IMR-90 (cell line): ENCODE results near the gene LDLRAD1. TPM values are rescaled to one million over a fixed set of nuclear protein-coding genes. Genes with fewer than 3 reads are reported as not detected.

Experiments
- ATAC-seq: fragments of 200-7000 bp; cut with Tn5 transposase; 2 replicates; pipeline ENCODE4 v1.9.1; 2020; ENCODE audit warnings: low read depth, mild to moderate bottlenecking, moderate library complexity
- BruUV-seq: library from RNA; stranded (reverse); fragments of 400-500 nt; replicated peaks from 2 replicates; lab custom pipeline; 2021; lab: Mats Ljungman, UMichigan
- CTCF ChIA-PET: fragments of 300-600 bp; formaldehyde crosslinking; extraction: SDS; loops from one replicate; lab custom pipeline; 2021; ENCODE audit warnings: antibody characterized with exemption; lab: Yijun Ruan, JAX
- POLR2A ChIA-PET: fragments of 300-600 bp; sonication (Branson Sonifier 250); formaldehyde crosslinking; loops from one replicate; lab custom pipeline; 2022; ENCODE audit warnings: antibody characterized with exemption; ENCODE audit not compliant: unreplicated experiment; lab: Charles Lee
- DNase-seq: peaks from one replicate; pipeline ENCODE4 v3.0.0; 2013
- H2AFZ ChIP-seq: replicated peaks from 2 replicates; pipeline ENCODE3; 2013; ENCODE audit warnings: low read length, mild to moderate bottlenecking; ENCODE audit not compliant: poor library complexity
- H2AK5ac ChIP-seq: 2 replicates; pipeline ENCODE4 v1.6.1; 2013; ENCODE audit warnings: low read depth, low read length, inconsistent platforms
- H2AK9ac ChIP-seq: replicated peaks from 2 replicates; pipeline ENCODE3; 2013; ENCODE audit warnings: mild to moderate bottlenecking, low read depth, low read length, moderate library complexity; ENCODE audit not compliant: poor library complexity
- H2BK120ac ChIP-seq: 2 replicates; pipeline ENCODE4 v1.6.1; 2013; ENCODE audit warnings: low read depth, low read length, inconsistent platforms
- H2BK15ac ChIP-seq: 3 replicates; pipeline ENCODE4 v1.6.1; 2013; ENCODE audit warnings: low read depth, low read length, inconsistent platforms
- H2BK20ac ChIP-seq: 2 replicates; pipeline ENCODE4 v1.6.1; 2013; ENCODE audit warnings: low read depth, mild to moderate bottlenecking, inconsistent platforms, low read length, moderate library complexity
- H2BK5ac ChIP-seq: 2 replicates; pipeline ENCODE4 v1.6.1; 2013; ENCODE audit warnings: mild to moderate bottlenecking, low read depth, low read length, inconsistent platforms; ENCODE audit not compliant: poor library complexity, severe bottlenecking
- H3K14ac ChIP-seq: replicated peaks from 2 replicates; pipeline ENCODE4 v1.6.1; 2013; ENCODE audit warnings: low read depth, low read length, inconsistent platforms
- H3K18ac ChIP-seq: 2 replicates; pipeline ENCODE4 v1.6.1; 2013; ENCODE audit warnings: low read depth, low read length, control low read depth
- H3K23ac ChIP-seq: 2 replicates; pipeline ENCODE4 v1.6.1; 2013; ENCODE audit warnings: low read depth, low read length, inconsistent platforms
- H3K27ac ChIP-seq: 2 replicates; pipeline ENCODE4 v1.5.1; 2013; ENCODE audit warnings: mild to moderate bottlenecking, control low read depth, low read length; ENCODE audit not compliant: insufficient read depth
- H3K27me3 ChIP-seq: 2 replicates; pipeline ENCODE4 v1.6.1; 2013; ENCODE audit warnings: low read length; ENCODE audit not compliant: control insufficient read depth, insufficient read depth
- H3K36me3 ChIP-seq: 2 replicates; pipeline ENCODE4 v1.6.1; 2013; ENCODE audit warnings: low read length, mixed read lengths; ENCODE audit not compliant: control insufficient read depth, insufficient read depth
- H3K4ac ChIP-seq: 2 replicates; pipeline ENCODE4 v1.6.1; 2013; ENCODE audit warnings: low read depth, low read length, inconsistent platforms
- H3K4me1 ChIP-seq: 2 replicates; pipeline ENCODE4 v1.6.1; 2013; ENCODE audit warnings: low read length, mixed read lengths; ENCODE audit not compliant: control insufficient read depth, insufficient read depth
- H3K4me2 ChIP-seq: 2 replicates; pipeline ENCODE4 v1.6.1; 2013; ENCODE audit warnings: low read depth, mild to moderate bottlenecking, control low read depth, low read length, moderate library complexity
- H3K4me3 ChIP-seq: 2 replicates; pipeline ENCODE4 v1.5.1; 2013; ENCODE audit warnings: low read depth, mild to moderate bottlenecking, control low read depth, low read length, moderate library complexity; ENCODE audit not compliant: insufficient read depth
- H3K56ac ChIP-seq: 2 replicates; pipeline ENCODE4 v1.6.1; 2013; ENCODE audit warnings: low read length, inconsistent platforms; ENCODE audit not compliant: insufficient read depth; ENCODE audit errors: extremely low read depth
- H3K79me1 ChIP-seq, 2 experiments: 2 replicates each; pipeline ENCODE4 v1.6.1; 2013; ENCODE audit warnings: low read length in 2 of 2, inconsistent platforms in 1 of 2, low read depth in 1 of 2
- H3K9ac ChIP-seq: 2 replicates; pipeline ENCODE4 v1.6.1; 2013; ENCODE audit warnings: low read depth, low read length, control low read depth
- H3K9me1 ChIP-seq: 2 replicates; pipeline ENCODE4 v1.6.1; 2013; ENCODE audit warnings: low read length, inconsistent platforms; ENCODE audit not compliant: insufficient read depth
- H3K9me3 ChIP-seq: 2 replicates; pipeline ENCODE4 v1.6.1; 2013; ENCODE audit warnings: low read length; ENCODE audit not compliant: control insufficient read depth, insufficient read depth
- H4K20me1 ChIP-seq: 2 replicates; pipeline ENCODE4 v1.6.1; 2013; ENCODE audit warnings: low read length, inconsistent platforms; ENCODE audit not compliant: insufficient read depth
- H4K5ac ChIP-seq: 2 replicates; pipeline ENCODE4 v1.6.1; 2013; ENCODE audit warnings: mild to moderate bottlenecking, low read depth, low read length, control low read depth
- H4K8ac ChIP-seq, 2 experiments: 2 replicates each; pipeline ENCODE4 v1.6.1; 2013; ENCODE audit warnings: low read depth in 2 of 2, low read length in 2 of 2, control low read depth in 1 of 2, inconsistent platforms in 1 of 2
- H4K91ac ChIP-seq: 2 replicates; pipeline ENCODE4 v1.6.1; 2013; ENCODE audit warnings: low read depth, low read length, inconsistent platforms; ENCODE audit not compliant: insufficient read depth
- CHD1 ChIP-seq: IDR thresholded peaks from 2 replicates; pipeline ENCODE4 v1.6.1; 2012; ENCODE audit warnings: low read depth, low read length, improper control_type of control experiment
- FOS ChIP-seq: fragments of 150-350 bp; IDR thresholded peaks from 2 replicates; pipeline ENCODE4 v1.6.1; 2016; ENCODE audit warnings: low read depth, low read length
- NFE2L2 ChIP-seq: fragments of 150-350 bp; IDR thresholded peaks from 2 replicates; pipeline ENCODE4 v1.6.1; 2016; ENCODE audit warnings: low read depth, mild to moderate bottlenecking, low read length
- POLR2A ChIP-seq: IDR thresholded peaks from 2 replicates; pipeline ENCODE4 v1.6.1; 2012; ENCODE audit warnings: mild to moderate bottlenecking, low read depth, low read length
- RAD21 ChIP-seq: IDR thresholded peaks from 2 replicates; pipeline ENCODE4 v1.6.1; 2012; ENCODE audit warnings: low read length, improper control_type of control experiment
- WGBS, 2 experiments: methylation state at CpG; one replicate each; pipeline versions ENCODE4 v1.1.5 to v1.1.7; 2013; ENCODE audit warnings: missing lambda C conversion rate in 2 of 2; ENCODE audit not compliant: insufficient read length in 1 of 2; ENCODE audit errors: extremely low coverage in 2 of 2; 5-methylcytosine and 5-hydroxymethylcytosine counted together
- dilution Hi-C: fragments of 300-500 bp; cut with HindIII; formaldehyde crosslinking; loops from one replicate; pipeline ENCODE4 v1.14.3; 2018; ENCODE audit warnings: low sequenced_read_pairs; ENCODE audit not compliant: unreplicated experiment
- in situ Hi-C: fragments of 300-500 bp; cut with MboI; formaldehyde crosslinking; loops from 3 replicates; pipeline ENCODE4 v1.14.3; 2019; ENCODE audit warnings: low sequenced_read_pairs, inconsistent platforms, mixed read lengths
- intact Hi-C: fragments of 100-400 bp; cut with micrococcal nuclease; formaldehyde crosslinking; loops from 2 replicates; pipeline ENCODE4 v1.10.0; 2022
- polyA plus RNA-seq, 3 experiments: library from polyadenylated mRNA; depleted of rRNA; stranded (reverse); fragments of >200 nt; gene quantifications; 2 replicates each; pipeline ENCODE4 v1.2.3, GENCODE V29; 2012; ENCODE audit warnings: low replicate concordance in 1 of 3
- total RNA-seq: library from RNA; depleted of rRNA; stranded (reverse); fragments of >200 nt; gene quantifications from 2 replicates; pipeline ENCODE4 v1.2.3, GENCODE V29; 2012

Gene LDLRAD1
- total and polyA plus RNA-seq, 2 of the 4 experiments (the other 2 are of a cell fraction) = not detected

DNA sequence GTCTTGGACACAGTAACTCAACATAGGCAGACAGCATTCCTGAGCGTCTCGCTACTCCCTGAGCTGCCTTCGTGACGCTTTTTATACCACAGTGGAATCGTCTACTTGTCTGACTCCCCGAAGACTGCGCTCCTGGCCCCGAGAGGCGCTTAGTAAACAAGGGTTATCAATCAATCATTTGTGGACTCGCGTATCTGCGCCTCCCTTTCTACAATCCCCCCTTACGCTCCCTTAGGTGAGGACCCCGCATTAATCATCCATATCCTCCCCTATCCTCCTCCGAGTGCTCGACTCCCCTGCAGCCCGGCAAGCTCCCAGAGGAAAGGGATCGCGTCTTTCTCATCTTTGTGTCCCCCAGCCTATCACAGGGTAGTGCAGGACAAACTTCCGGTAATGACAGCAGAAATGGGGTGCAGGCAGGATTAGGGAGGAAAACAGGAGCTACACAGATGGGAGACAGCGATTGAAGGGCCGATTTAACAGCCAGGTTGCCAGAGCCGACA, 34.5 kb upstream of the LDLRAD1 start:
- WGBS, 2 experiments = 1% methylated on average over 10 of the region's 23 CpGs; no CpG with 5 or more reads in 1 of the 2 experiments

More for the DNA sequence above, 34.5 kb upstream of the LDLRAD1 start:
- Histone ChIP-seq H3K56ac (peak overlapping the region; percentile 73), H2AK5ac (peak overlapping the region; percentile 58), H2BK5ac (peak overlapping the region; percentile 44), H2AFZ (peak overlapping the region; percentile 94), H3K27ac (peak overlapping the region; percentile 75), H3K4me1 (peaks cover 6% of the 10 kb centered on the region), H3K27me3 (no peaks in the 10 kb centered on the region), H2BK15ac (0 out of 3 replicates have a peak overlapping the region, but pooled peaks have one; percentile 13), H4K91ac (peak overlapping the region; percentile 78), H2BK120ac (peak overlapping the region; percentile 10; the same call in 1 of the 2 replicates), H4K20me1 (peaks cover 10% of the 10 kb centered on the region), H3K4me2 (peak overlapping the region; percentile 95), H3K4me3 (peak overlapping the region; percentile 79), H3K9me1 (peaks cover 10% of the 10 kb centered on the region), H3K18ac (peak overlapping the region; percentile 5; the same call in 1 of the 2 replicates), H2BK20ac (no peak overlapping the region), H3K9ac (peak overlapping the region; percentile 73), H4K8ac (peak overlapping the region; percentile 25 to 89; a peak in 3 of 4 replicates), H3K79me1 (peaks cover 20 to 55% of the 10 kb centered on the region in 2 experiments), H4K5ac (peak overlapping the region; percentile 35), H3K14ac (peak overlapping the region; percentile 79), H3K36me3 (no peaks in the 10 kb centered on the region), H3K23ac (peak overlapping the region; percentile 96), H3K9me3 (no peaks in the 10 kb centered on the region), H2AK9ac (peak overlapping the region; percentile 97), H3K4ac (peak overlapping the region; percentile 84)
- intact Hi-C loops = loop anchor here (2.0 to 5.0 kb wide), 3 partner anchors 96 to 190 kb away; no protein-coding TSS in a partner anchor
- BruUV-seq = no TSS peak
- dilution Hi-C loops = no loop called here
- CTCF ChIA-PET = interaction anchor here (0.9 to 1.4 kb wide), 2 partner anchors 60 to 93 kb away, joined by 3 read pairs; no protein-coding TSS in a partner anchor
- ATAC-seq (peak; percentile 48), DNase-seq (peak; percentile 62)
- TF ChIP-seq POLR2A (peak; percentile 58), FOS (no peak), RAD21 (no peak), NFE2L2 (no peak), CHD1 (0 out of 2 replicates have a peak, but pooled peaks have one; percentile 45)
- POLR2A ChIA-PET = interaction anchor here (0.5 to 1.8 kb wide), 4 partner anchors 10 to 260 kb away, joined by 3 to 4 read pairs (median 4); partner anchors contain the start of gene IFT25
- in situ Hi-C loops = loop anchor here (25.0 kb wide), 1 partner anchor 190 kb away; no protein-coding TSS in a partner anchor
